HG03045 (cell line): ENCODE results near the gene LSG1.
A peak's percentile ranks its signal among the peaks of the same experiment; 100 is the strongest.

ENCODE experiments used
- ATAC-seq: cut with Tn5 transposase; IDR thresholded peaks from one replicate; pipeline ENCODE4 v1.9.1; 2021; ENCODE audit warnings: mild to moderate bottlenecking, moderate library complexity; ENCODE audit not compliant: unreplicated experiment

LSG1 gene

DNA sequence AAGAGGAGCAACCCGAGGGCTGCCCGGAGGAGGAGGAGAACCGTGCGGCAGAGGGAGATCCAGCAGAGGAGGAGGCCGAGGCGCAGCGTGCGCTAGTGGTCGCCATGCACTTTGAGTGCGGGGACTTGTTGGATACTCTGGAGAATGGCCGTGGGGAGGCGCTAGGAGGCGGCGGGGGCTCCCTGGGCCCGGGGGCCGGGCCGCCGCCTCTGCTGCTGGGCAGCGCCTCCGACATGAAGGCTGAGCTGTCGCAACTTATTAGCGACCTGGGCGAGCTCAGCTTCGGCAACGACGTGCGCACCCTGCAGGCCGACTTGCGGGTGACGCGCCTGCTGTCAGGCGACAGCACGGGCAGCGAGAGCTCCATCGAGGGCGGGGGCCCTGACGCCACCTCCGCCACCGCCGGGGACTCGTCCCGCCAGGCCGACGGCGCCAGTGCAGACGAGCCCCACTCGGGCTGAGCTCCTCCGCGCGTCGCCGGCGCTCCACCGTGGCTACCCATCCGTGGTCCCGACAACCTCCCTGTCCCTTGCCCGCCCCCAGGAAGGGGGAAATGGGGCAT lies 15.7 kb upstream of the LSG1 start:
- ATAC-seq, result peak; percentile 42

- ATAC-seq, result no peak
Observed at GRCh38 chr3:194686816-194687637, 15.0 kb upstream of the LSG1 start.

- ATAC-seq, result no peak
Observed at GRCh38 chr3:194686414-194686815, 14.4 kb upstream of the LSG1 start.

DNA sequence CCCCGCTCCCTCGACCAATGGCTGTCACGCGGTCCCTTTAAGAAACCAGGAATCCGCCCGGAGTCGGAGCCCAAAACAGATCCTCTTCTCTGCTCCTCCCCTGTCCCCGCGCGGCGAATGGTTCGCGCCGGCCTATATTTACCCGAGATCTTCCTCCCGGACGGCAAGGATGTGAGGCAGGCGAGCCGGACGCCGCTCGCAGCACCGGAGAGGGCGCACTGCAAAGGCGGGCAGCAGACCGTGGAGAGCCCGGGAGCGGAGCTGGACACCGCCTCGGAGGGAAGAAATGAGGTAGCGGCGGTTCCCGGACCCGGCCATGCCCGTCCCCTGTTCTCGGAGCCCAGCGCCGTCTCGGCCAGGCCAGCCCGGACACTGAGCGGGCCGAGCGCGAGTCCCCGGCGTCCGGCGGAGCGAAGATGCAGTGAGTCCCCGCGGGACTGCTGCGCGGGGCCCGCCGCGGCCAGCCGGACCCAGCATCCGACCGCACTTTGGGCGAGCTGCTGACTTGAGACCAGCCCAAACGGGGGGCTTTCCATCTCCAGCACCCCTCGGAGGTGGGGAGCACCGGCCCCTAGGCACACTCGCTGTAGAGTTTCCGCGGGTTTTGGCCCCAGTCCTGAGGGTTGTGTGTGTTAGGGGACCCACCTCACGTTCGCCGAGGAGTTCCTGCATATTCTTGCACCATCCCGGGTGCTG lies 13.9 kb upstream of the LSG1 start, which contains the start of gene FAM43A:
Gene FAM43A (plus strand): TSS at position 166 of the 696 bp plus-strand sequence. CDS start 944 bp downstream, outside the sequence.
- peak; percentile 52 for ATAC-seq

DNA sequence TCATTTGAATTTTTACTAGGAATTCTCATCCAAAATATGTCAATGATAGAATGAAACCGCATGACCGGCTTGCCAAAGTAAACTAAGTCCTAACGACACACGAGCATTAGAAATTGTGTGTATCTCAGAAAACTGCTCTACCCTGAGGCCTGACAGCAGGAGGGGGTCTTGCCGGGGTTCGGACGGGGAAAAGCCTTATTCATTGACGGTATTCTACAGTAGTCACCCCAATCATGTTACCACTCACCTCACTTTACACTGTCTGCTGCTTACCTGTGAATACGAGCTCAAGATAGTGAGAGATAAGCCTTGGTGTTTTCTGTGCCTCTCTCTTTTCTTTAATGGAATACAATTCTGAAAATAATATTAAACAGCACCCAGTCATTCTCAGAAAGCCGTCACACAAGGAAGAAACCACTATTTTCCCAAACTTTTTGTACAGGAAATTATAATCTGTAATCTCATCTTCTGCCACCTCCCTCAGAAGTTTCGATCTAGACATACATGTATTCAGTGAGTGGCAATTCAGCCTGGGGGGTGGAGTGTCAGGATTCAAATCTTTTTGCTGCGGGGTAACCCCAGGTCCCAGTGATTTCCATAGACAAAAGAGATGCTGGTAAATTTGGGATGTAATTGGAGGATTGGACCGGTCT lies 13.2 kb upstream of the LSG1 start:
- peak; percentile 7 for ATAC-seq

DNA sequence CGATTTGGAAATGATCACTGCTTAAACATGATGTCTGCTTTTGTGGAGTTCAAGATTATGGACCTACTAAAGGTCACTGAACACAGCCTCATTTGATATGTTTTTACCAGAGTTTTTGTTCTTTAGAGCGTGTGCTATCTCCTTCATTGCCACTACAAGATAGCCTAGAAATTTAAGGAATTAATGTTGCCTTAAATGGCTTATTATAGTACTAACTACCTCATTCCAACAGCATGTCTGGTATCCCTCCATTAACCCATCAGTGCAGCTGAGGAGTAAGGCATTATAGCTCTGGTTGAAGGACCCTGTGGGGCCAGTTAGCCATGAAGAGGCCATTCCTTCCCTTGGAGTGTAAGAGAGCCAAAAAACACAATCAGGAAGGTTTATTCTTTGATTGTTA lies 11.4 kb upstream of the LSG1 start:
- no peak for ATAC-seq

DNA sequence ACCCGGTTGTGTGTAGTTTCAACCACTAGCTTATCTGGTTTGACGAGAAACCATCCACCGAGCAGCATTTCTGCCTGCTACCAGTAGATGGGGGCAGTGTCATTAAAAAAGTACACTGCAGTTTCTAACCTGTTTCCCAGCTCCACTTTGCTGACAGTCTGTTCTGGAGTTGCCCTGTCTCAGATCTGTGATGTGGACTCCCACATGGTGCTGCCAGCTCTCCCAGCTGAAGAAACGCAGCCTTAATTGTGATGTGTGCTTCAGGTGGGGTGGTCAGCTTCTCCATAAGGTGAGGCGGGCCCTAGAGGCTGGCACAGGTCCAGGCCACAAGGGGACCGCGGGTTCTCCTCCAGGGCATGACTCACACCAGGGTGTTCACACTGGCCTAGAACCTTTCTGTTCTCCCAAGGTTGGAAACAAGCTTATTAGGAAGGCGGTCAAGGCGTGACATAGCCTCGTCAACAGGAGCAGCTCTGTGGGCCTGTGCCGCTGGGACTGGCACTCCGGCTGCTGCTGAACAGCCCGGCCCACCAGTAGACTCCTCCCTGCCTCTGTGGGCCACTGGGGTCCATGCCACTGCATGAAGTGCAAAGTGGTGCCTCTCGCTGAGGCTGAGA lies 10.8 kb upstream of the LSG1 start:
- ATAC-seq, result peak; percentile 47

DNA sequence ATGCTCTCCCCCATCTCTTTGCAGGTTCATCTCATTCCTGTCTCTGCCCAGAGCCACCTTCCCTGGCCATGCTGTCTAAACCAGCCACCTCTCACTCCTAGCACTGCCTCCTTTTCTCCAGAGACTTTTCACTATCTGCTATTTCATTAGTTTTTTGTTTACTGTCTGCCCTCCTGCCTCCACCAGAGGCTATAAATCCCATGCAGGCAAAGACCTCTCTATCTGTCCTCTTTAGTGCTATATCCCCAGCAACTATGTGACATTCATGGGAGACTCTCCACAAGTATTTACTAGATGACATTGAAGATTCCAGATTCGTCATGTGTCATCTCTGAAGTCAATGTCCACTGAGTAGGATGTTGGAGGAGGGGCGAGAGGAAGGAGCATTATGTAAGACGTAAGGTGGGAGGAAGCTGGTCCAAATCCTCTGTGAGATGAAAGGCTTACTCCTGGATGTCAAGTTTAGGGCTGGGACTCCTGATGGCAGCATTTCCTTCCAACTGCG lies 10.2 kb upstream of the LSG1 start:
- no peak for ATAC-seq

- ATAC-seq, result no peak
Observed at GRCh38 chr3:194680888-194681615, 9.1 kb upstream of the LSG1 start.

GRCh38 chr3:194676471-194676870 lies 4.5 kb upstream of the LSG1 start:
- ATAC-seq, result no peak

DNA sequence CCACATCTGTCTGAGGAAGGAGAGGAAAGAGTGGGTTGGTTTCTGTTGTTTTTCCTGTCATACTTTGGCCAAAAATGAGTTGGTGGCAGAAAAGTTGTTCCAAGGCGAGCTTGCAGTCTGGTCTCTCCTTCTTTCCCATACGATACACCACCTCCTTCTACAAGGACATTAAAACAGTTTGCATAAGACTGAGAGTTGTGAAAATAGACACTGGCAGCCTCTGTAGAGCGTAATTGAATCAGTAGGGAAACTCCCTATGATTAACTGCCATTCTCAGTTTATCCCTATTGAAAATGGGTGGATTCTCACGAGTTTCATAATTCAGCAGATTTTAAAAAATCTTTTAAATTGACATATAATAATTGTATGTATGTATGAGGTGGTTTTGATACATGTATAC lies 3.7 kb upstream of the LSG1 start:
- ATAC-seq, result no peak

DNA sequence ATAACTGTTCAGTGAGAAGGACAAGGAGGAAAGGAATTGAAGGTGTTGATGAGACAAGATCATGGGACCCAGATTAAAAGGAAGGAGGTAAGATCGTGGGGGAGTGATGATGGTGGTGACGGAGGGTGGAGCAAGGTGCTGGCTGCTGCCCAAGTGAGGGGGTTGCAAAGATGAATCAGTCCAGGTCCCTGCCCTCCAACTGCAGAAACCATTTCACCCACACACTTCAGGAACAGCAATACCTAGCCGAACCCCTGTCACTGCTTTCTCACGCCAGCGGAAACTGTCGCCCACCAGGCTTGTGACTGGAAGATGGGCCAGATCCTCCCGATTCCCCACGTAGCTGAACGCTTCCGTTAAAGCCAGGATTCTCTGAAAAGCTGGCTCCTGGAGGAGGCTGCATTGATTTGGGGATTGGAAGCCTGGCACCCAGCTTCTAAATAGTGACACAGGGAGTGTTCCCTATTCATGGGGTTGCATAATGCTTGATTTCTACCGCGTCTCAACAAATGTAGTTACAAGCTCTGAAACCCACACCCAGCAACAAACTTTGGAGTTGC lies 3.2 kb upstream of the LSG1 start:
- no peak for ATAC-seq

DNA sequence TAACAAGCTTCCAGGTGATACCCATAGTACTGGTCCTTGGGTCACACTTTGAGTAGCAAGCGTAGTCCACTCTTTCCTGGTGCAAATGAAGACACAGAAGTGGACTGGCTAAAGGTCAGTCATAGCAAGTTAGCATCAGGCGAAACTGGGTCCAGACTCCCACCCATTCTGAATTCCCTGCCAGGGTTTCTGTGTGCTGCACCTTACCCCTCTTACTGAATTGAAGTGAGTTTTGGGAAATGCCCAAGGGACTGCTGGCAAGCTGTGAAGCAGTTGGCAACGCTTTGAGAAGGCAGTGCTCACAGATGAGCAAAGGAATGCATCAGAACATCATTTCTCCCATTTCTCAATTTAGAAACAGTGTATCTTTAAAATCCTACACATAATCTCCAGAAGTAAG lies 1.8 kb upstream of the LSG1 start:
- no peak for ATAC-seq

DNA sequence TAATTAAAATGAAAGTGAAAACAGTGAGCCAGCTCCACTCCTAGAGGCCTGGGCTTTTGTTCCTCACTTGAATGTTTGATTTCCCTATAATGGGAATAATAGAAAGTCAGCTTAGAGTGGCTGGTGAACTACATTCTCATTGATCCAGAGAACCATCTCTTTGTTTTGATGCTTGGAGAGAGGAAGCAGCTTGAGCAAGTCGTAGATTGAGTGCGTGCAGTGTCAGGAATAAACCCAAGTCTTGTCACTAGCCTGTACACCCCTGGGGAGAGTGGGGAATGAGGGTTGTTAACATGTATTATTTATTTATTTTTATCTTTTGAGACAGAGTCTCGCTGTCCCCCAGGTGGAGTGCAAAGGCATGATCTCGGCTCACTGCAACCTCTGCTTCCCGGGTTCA lies 885 bp upstream of the LSG1 start:
- no peak for ATAC-seq

DNA sequence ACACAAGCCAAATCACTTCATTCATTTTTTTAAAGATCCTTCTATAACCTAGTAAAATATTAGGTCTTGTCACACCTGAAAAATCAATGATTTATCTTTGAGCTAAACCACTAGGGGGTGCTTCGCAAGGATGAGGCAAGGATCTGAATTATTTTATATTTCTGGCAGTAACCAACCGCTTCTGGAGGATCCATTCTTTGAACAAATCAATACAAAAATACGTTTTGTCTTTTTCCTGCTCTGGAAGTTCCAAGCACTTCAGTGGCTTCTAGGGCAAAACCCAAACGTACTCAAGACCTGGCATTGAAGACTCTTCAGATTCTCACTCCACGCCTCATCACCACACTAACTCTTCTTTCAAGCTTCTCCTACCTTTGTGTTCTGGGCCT lies 486 bp downstream of the LSG1 start:
- peak; percentile 8 for ATAC-seq

- no peak for ATAC-seq
Observed at GRCh38 chr3:194667363-194667762, 4.6 kb downstream of the LSG1 start.

DNA sequence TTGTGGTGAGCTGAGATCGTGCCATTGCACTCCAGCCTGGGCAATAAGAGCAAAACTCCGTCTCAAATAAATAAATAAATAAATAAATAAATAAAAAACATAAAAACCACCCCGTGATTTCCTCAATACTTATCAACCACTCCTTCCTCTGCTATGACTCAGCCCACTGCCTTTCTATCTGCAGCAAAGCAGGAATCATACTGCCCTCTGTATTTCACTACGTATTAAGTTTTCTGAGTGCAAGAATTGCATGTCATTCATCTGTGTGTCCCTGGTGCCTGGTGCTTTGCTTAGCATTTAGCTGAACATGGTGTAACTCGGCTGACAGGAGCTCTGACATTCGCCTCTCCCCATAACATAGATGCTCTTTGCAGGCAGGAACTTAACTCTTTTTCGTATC lies 7.1 kb downstream of the LSG1 start:
- ATAC-seq, result no peak

DNA sequence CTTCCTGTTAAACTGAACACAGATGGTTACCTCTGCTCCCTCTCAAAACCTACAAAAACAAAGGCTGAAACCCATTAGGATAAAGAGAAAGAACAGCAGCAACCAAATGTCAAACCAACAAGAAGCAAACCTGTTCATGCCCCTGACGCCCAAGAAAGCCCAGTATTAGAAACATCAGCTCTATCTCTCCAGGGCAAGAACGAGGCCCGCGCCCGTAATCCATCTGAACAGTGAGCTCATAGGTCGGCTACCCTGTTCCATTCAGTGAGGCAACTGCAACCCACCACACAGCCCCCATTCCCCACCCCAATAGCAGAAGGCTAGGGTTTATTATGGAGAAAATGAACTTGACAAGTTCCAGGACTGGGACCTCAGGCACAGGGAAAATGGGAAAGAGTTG lies 10.0 kb downstream of the LSG1 start:
- ATAC-seq, result no peak

- ATAC-seq, result no peak
Observed at GRCh38 chr3:194661374-194661773, 10.6 kb downstream of the LSG1 start.

GRCh38 chr3:194659778-194660177 lies 12.2 kb downstream of the LSG1 start:
- ATAC-seq, result no peak
